DND-41 (cell line): ENCODE results near the gene PLXNA4.

Experiments
- CTCF ChIP-seq: IDR thresholded peaks from 2 replicates; pipeline ENCODE4 v1.5.1; 2012; ENCODE audit warnings: borderline replicate concordance, low read length, moderate library complexity, mild to moderate bottlenecking; ENCODE audit not compliant: poor library complexity, severe bottlenecking; ENCODE audit errors: extremely low read depth
- EZH2 ChIP-seq: IDR thresholded peaks from 3 replicates; pipeline ENCODE4 v1.6.1; 2012; ENCODE audit warnings: borderline replicate concordance, low read depth, mild to moderate bottlenecking, moderate library complexity, low read length, inconsistent platforms; ENCODE audit not compliant: severe bottlenecking

- no peak for TF ChIP-seq CTCF
- no peak for TF ChIP-seq EZH2
Observed at GRCh38 chr7:132424277-132424676, 152.0 kb downstream of the PLXNA4 start.
